Body of pancreas (tissue), 4 donors: ENCODE data around the gene PSMB7. TPM values are rescaled to one million over a fixed set of nuclear protein-coding genes. Genes with fewer than 3 reads are reported as not detected.

ENCODE experiments used
- ATAC-seq: fragments of 150-250 bp; one replicate; pipeline ENCODE4 v1.9.1; 2016
- DNase-seq, 4 donors: peaks; one replicate each; pipeline ENCODE4 v3.0.0-alpha.2; 2019
- H3K27ac ChIP-seq, 4 donors: fragments of 200-600 bp; sonication (generic); 1 replicate in 3 of 4; 2 replicates in 1 of 4; pipeline versions ENCODE4 v1.5.1 to v1.6.1; 2016 to 2019; ENCODE audit warnings: mild to moderate bottlenecking in 1 of 4, mixed read lengths in 1 of 4, moderate library complexity in 1 of 4
- H3K27me3 ChIP-seq, 2 donors: fragments of 200-600 bp; sonication (generic); one replicate each; pipeline ENCODE4 v1.6.0; 2016; ENCODE audit warnings: mild to moderate bottlenecking in 1 of 2
- H3K36me3 ChIP-seq, 2 donors: fragments of 200-600 bp; sonication (generic); replicated peaks in 1 of 2; 2 replicates each; pipeline ENCODE4 v1.5.1; 2016; ENCODE audit warnings: low read depth in 2 of 2; ENCODE audit not compliant: insufficient read depth in 1 of 2
- H3K4me1 ChIP-seq: fragments of 200-600 bp; sonication (generic); one replicate; pipeline ENCODE4 v1.6.0; 2016
- H3K4me3 ChIP-seq, 2 donors: fragments of 200-600 bp; sonication (generic); 1 replicate in 1 of 2; 2 replicates in 1 of 2; pipeline ENCODE4 v1.5.1; 2016 to 2019
- H3K9me3 ChIP-seq, 3 donors: fragments of 200-600 bp; sonication (generic); 1 replicate in 2 of 3; 2 replicates in 1 of 3; pipeline ENCODE4 v1.5.1; 2016
- CTCF ChIP-seq, 7 experiments: fragments of 450-650 bp in 4 of 7; fragments of 200-600 bp in 3 of 7; sonication (generic) in 3 of 7; IDR thresholded peaks; one replicate each; pipeline ENCODE4 v1.5.1; 2016 to 2019; ENCODE audit warnings: antibody characterized with exemption in 7 of 7
- POLR2A ChIP-seq, 3 donors: fragments of 450-650 bp; IDR thresholded peaks; one replicate each; pipeline ENCODE4 v1.6.1; 2016; ENCODE audit warnings: antibody characterized with exemption in 3 of 3, mild to moderate bottlenecking in 2 of 3
- WGBS, 2 donors: methylation state at CpG; one replicate each; pipeline ENCODE4 v1.1.5; 2017; 5-methylcytosine and 5-hydroxymethylcytosine counted together
- intact Hi-C: fragments of 100-400 bp; cut with DNase I; formaldehyde crosslinking; loops from one replicate; pipeline ENCODE4 v1.15.1; 2023
- total RNA-seq, 2 donors: library from RNA; depleted of rRNA; stranded (reverse); fragments of >200 nt; gene quantifications; one replicate each; pipeline ENCODE4 v1.1.0, GENCODE V29; 2016

The PSMB7 gene
- total RNA-seq, 2 donors from 2014 or later: 31.6 to 93.9 TPM

DNA sequence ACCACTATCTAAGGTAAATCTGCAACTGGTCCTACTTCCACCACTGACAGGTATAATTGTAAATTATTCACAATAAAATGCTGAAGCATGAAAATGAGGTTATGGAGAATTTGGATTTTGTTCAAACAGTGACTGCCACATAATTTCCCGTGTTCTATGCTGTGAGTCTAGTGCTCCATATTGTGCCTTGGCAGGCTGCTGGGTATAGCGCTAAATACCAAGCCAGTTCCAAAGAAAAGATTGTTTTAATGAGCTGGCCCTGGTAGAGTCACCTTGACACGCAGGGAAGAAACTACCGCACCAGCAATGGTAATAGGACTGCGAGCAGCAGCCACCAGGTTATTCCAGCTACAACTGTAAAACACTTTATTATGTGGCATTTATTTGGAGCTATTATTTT is 30.4 kb downstream of the PSMB7 start:
- H3K9me3 ChIP-seq: no peaks in the 10 kb centered on the region
- H3K27me3 ChIP-seq: no peaks in the 10 kb centered on the region
- no peak for TF ChIP-seq POLR2A (IDR thresholded peaks at IDR 0.05)
- TF ChIP-seq CTCF (IDR thresholded peaks at IDR 0.05): no peak
- peaks cover 51% of the 10 kb centered on the region for H3K4me1 ChIP-seq
- H3K4me3 ChIP-seq: no peak overlapping the region
- 34 to 45% methylated on average over 5 of the region's 5 CpGs for WGBS, 2 donors
- DNase-seq (peak in 1 of 4 donors; percentile 17), ATAC-seq (no peak)
- H3K36me3 ChIP-seq: no peaks in the 10 kb centered on the region
- intact Hi-C loops: no loop called here
- peak overlapping the region in 1 of 4 donors; percentile 9 for H3K27ac ChIP-seq

- H3K36me3 ChIP-seq: no peaks in the 10 kb centered on the region
- intact Hi-C loops: no loop called here
- 66 to 69% methylated on average over 7 of the region's 7 CpGs for WGBS, 2 donors
- peak overlapping the region in 2 of 4 donors; percentile 3 to 9 for H3K27ac ChIP-seq
- ATAC-seq (no peak), DNase-seq (no peak)
- no peaks in the 10 kb centered on the region for H3K27me3 ChIP-seq
- no peaks in the 10 kb centered on the region for H3K9me3 ChIP-seq
- no peak for TF ChIP-seq POLR2A (IDR thresholded peaks at IDR 0.05)
- peaks cover 45% of the 10 kb centered on the region for H3K4me1 ChIP-seq
- H3K4me3 ChIP-seq: no peak overlapping the region
Observed at GRCh38 chr9:124384210-124384609, 31.0 kb downstream of the PSMB7 start.

DNA sequence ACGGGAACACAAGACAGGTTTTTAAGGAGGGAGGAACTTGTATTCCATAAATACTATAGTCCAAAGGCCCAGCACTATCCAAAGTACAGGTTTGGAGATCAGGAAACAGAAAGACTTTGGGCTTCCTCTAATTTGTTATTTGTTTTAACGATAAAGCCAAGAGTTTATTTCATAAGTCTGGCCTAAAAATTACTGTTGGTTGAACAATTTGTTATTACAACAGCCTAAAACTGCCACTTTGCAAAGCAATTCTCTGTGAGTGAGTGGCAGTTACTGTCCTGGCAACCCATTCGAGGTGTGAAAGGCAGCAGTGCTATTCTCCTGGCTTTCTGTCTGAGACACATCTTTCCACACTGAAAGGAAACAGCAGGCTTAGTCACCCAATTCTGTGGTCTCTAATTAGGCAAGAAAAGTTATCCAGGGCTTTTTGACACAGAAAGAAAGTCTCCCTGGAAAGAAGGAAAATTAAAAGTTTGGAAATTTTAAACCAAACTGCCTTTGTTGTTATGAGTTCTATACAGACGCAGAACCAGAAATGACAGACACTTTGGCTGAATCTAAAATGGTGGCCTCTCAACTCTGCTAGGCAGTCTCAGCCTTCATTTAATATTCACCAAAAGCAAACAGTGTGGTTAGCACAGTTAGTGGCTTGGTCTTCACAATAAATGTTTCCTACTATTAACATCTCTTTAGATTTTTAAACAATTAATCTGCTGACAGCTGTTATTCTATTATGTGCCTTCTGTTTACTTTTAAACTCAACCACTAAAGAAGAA is 33.9 kb downstream of the PSMB7 start:
- no peaks in the 10 kb centered on the region for H3K27me3 ChIP-seq
- intact Hi-C loops: no loop called here
- ATAC-seq: no peak
- WGBS, 2 donors: 83 to 87% methylated on average over 4 of the region's 4 CpGs
- H3K4me3 ChIP-seq: no peak overlapping the region
- no peaks in the 10 kb centered on the region for H3K9me3 ChIP-seq
- H3K4me1 ChIP-seq: peaks cover 24% of the 10 kb centered on the region
- H3K27ac ChIP-seq: no peak overlapping the region
- no peaks in the 10 kb centered on the region for H3K36me3 ChIP-seq
- DNase-seq: no peak
- no peak for TF ChIP-seq POLR2A (IDR thresholded peaks at IDR 0.05)
- no peak for TF ChIP-seq CTCF (IDR thresholded peaks at IDR 0.05)

DNA sequence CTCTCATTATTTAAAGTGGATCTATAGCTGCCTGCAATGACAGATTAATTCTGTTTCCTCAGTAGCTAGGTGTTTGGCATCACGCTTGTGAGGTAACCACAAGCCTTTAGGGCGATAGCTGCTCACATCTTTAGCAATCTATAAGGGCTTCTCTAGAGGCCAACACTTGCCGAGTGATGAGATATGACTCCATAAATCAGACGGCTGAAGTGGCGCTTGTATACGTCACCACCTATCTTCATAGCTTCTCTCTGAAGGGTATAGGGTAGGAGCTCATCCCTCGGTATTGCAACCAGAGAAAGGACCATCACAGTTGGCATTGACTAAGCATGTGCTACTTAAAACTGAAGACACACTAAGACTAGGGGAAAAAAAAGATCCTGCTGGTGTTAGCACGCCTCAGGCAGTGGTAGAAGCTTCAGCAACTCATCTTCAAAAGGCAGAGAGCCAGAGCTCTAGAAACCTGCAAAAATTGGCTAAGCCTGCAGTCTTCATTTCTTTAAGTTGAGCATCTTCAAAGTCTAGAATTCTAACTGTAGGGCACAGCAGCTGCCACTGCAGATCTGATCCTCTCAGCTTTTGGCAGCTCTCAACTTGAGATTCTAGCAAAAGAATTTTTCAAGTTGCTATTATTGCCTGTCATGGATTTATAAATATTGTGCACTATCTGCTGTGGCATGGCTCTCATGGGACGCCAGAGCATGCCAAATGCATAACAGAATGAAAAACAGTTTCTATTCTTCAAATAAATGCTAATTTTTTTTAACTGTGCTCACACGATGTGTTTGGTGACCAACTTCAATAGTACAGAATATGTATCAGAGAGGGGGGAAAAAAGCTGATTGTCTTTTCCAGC is 37.5 kb downstream of the PSMB7 start:
- ATAC-seq: no peak
- Histone ChIP-seq H3K9me3 (no peaks in the 10 kb centered on the region), H3K36me3 (no peaks in the 10 kb centered on the region), H3K4me3 (no peak overlapping the region), H3K27ac (no peak overlapping the region), H3K4me1 (no peaks in the 10 kb centered on the region), H3K27me3 (no peaks in the 10 kb centered on the region)
- no peak for DNase-seq
- 84% methylated on average over 10 of the region's 10 CpGs for WGBS, 2 donors
- no peak for TF ChIP-seq POLR2A (IDR thresholded peaks at IDR 0.05)
- TF ChIP-seq CTCF (IDR thresholded peaks at IDR 0.05): no peak
- intact Hi-C loops: no loop called here

DNA sequence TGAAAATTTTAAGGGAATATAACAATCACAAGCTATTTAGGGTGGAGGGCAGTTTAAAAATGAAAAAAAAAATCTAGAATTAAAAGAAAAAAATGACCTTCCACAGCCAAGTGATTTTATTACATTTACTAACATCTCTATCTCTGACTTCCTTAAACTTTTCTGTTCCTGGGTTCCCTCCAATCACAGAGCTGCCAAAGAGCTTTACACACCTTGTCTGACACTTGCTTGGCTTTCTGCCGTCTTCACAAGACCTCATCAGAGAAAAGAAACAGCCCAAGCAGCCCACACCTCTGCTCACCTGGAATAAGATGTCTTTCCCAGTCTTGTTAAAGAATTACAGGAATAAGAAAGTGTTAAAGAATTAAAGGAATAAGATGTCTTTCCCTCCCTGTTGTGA is 38.9 kb downstream of the PSMB7 start:
- TF ChIP-seq POLR2A (IDR thresholded peaks at IDR 0.05) (no peak), CTCF (IDR thresholded peaks at IDR 0.05) (no peak)
- Histone ChIP-seq H3K27me3 (no peaks in the 10 kb centered on the region), H3K27ac (no peak overlapping the region), H3K9me3 (no peaks in the 10 kb centered on the region), H3K4me3 (no peak overlapping the region), H3K4me1 (peaks cover 8% of the 10 kb centered on the region), H3K36me3 (no peaks in the 10 kb centered on the region)
- intact Hi-C loops: no loop called here
- 22 to 46% methylated on average over 1 of the region's 1 CpG for WGBS, 2 donors
- ATAC-seq (no peak), DNase-seq (no peak)
